ENCODE measurements around the gene DDIT3.

GRCh38 chr12:57522011-57522886, 1.9 kb upstream of the DDIT3 start, which contains the start of gene MBD6:
- TF ChIP-seq CTCF (IDR thresholded peaks at IDR 0.05) (no peak), POLR2A (IDR thresholded peaks at IDR 0.05) (no peak)

Measured in heart left ventricle (tissue), 13 donors.